Colon (tissue), 2 donors: Measurements from ENCODE around the gene LPP.
"Not testable (repeated sequence)": the region's sequence is repeated elsewhere in the genome, so short reads cannot be mapped to it uniquely, and the experiment has no call there.

Experiments used
- FAIRE-seq: peaks from 2 replicates; lab custom pipeline; 2012; peaks lifted over from hg19 to GRCh38; lab: Jason Lieb, UNC
- donor health status: control.
- donor health status: control.

LPP gene

DNA sequence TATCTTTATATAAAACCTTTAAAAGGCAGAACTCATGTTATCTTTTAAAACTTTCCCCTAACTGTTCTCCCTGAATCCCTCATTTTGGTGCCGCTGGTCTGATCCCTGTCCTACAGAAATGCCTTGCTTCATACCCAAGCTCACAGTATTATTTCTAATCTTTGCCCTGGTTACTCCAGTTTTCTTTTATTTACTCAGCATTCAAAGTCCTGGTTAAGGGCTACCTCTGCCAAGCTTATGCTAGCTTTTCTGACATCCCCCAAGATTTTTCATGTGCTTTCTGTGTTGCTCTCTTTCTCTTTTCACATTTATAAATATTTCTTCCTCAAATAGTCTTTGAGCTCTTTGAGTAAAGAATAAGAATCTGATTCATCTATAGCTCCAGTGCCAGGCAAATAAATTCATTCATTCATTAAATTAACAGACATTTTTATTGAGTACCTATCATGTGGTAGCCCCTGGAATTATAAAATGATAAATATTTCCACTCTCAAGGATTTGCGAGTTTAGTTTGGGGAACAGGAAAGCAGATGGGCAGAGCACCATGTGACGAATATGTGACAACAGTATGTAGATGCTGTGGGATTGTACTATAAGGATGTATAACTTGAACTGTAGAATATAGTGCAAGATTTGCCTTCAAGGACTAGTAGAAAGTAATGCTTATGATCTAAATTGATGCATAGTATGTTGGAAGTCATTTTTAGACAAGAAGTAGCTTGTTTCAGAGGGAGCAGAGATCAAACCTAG, 247.5 kb downstream of the LPP start:
- FAIRE-seq: no peak

DNA sequence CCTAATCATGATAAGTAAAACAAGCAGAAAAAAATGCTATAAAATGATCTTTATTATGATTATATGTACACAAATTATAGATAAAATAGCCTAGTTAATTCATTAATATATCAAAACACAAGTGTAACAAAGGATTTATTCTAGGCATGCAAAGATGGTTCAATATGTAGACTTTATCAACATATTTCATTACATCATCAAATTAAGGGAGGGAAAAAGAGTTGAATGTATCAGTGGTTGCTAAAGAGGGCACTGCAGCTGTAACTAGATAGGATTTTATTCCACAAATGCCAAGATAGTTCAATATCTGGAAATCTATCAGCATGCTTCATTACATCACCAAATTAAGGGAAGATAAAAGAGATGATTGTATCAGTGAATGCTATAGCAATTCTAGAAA, 248.3 kb downstream of the LPP start:
- no peak for FAIRE-seq

DNA sequence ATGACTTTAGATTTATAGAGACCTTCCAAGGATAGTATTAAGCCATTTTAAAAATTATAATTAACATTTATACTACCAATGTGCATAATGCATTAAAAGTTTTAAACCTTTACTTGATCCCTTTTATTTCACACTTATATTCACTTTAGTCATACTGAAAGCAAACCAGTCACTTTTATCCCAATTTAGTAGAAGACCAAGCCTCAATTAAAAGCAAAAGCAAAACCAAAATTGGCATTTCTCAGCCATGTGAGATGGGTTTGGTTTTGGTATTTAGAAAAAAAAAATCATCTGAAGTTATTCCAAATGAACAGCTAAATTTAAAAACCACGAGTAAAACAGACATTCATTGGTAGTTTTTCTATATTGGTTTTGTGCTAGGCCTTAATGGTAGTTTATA, 249.4 kb downstream of the LPP start:
- peak; percentile 83 for FAIRE-seq

DNA sequence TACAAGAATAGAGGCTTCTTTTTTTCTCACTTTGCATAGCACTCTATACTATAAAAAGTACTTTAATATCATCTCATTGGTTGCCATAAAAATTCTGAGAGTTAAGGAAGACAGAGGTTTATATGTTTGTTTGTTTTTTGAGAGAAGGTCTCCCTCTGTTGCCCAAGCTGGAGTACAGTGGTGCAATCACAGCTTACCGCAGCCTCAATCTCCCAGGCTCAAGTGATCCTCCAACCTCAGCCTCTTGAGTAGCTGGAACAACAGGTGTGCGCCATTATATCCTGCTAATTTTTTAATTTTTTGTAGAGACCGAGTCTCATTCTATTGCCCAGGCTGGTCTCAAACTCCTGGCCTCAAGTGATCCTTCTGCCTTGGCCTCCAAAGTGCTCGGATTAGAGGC, 250.2 kb downstream of the LPP start:
- no peak for FAIRE-seq

DNA sequence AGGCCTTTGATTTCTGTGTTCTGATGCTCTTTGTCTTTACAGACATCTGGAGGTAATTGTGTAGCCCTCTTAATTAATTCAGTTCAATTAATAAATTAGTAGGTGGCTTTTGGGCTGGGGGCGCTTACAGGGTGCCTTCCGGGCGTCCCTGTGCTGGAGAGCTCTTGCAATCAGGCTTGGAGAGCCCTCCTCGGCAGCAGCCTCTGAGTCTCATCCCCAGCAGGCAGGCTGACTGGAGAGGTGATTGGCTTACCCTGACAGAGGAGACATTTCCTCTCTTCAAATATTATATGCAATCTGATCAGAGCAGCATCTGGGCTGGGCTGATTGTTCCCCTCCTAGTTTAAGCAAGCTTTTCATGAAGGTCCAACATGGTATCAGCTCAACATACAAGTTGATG, 250.7 kb downstream of the LPP start:
- FAIRE-seq: no peak

DNA sequence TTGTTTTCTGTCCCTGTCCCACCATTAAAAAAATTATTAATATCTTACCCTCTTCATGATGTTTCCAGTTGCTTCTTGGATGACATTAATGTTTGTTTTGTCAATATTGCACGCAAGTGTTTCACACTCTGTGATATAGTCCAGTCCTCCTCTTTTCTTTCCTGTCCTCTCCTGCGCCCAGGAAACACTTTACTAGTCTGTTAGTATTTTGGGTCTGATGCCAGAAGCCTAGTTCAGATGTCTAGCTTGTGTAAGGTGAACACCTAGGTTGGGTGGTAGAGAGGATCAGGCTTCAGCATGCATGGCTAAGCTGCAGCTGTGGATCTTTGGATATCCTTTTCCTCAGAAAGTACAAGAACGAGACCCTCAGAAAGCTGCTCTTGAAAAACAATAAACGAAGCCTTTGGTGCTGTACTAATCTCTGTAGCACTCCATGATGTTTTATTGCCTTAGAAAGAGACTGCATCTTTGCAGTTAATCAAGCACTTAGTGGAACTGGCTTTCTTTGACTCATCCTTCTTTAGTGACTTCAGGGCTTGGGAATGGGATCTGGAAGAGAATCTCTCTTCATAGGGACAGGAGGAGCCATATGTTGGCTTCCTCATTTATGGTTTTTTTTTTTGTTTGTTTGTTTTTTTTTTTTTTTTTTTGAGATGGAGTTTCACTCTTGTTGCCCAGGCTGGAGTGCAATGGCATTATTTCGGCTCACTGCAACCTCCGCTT, 253.4 kb downstream of the LPP start:
- no peak for FAIRE-seq

DNA sequence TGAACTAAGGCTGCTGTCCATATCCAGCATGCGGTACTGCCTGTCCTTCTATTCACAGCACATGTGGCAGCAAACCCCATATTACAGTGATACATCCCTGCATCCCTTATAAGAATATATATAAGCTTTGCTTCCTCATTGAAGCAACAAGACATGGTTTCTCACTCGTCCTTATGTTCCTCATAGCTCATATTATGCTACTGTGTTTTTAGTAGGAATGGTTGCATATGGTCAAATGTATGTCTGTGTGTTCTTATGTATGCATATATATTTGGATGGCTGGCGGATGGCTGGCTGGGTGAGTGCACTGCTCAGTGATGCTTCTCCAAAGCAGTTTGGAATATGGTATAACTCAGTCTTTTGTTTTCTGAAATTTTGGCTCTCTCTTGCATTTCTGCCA, 254.9 kb downstream of the LPP start:
- no peak for FAIRE-seq

DNA sequence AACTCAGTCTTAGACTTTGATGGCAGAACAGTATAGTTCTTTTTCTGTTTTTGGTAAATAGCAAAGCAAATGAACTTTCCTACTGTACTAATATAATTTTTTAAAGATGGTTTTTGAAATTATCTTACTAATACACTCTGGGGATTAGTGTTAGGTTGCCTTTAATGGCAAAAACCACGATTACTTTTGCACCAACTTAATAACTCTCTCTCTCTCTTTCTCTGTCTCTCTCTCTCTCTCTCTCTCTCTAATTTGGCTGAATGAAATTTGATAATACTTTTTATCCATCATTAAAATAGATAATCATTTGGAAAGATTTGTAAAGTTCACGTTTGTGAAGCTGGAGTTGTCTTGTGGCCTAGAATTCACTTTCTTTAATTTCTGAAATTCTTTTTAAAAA, 257.8 kb downstream of the LPP start:
- FAIRE-seq: no peak

DNA sequence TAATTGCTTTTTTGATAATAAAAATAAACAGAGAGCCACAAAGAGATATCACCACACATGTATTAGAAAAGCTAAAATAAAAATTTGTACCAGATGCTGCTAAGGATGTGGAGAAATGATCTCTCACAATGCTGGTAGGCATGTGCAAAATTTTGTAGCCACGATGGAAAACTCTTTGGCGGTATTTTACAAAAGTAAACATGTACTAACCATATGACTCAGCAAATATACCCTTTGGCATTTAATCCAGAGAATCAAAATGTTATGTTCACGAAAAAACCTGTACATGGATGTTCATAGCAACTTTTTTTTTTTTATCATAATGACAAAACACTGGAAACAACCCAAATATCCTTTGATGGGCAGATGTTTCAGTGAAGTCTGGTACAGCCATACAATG, 261.2 kb downstream of the LPP start:
- FAIRE-seq: no peak

DNA sequence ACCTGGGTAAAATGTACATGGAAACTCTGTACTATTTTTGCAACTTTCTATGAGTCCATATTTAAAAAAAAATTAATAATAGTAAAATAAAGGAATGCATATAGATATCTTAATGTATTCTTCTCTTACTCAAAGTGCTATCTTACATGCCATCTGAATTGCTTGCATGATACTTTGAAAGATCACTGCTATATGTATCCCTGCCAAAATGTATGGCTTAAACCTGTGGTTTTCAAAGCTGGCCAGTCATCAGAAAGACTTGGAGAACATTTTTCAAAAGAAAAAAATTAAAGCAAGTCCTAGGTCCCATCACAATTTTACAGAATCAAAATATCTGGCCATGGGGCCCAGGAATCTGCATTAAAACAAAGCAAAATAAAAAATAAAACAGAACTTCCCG, 262.1 kb downstream of the LPP start:
- no peak for FAIRE-seq

DNA sequence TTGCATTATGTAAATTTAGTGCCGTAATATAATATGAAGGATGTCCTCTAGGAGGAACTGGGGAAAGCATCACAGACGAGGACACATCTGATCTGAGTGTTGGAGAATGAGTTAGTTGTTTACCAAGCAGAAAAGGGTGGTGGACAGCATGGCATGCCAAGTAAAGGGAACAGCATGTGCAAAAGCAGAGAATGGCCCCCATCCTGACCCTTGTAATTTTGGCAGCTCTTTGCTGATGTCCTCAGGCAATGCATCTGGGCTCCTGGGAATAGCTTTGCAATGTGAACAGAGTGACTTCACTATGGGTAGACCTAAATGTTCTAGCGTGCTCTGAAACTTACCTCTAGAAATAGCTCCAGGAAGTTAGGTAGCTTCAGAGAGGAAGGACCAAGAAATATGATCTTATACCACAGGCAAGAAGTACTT, 263.3 kb downstream of the LPP start:
- FAIRE-seq: no peak

DNA sequence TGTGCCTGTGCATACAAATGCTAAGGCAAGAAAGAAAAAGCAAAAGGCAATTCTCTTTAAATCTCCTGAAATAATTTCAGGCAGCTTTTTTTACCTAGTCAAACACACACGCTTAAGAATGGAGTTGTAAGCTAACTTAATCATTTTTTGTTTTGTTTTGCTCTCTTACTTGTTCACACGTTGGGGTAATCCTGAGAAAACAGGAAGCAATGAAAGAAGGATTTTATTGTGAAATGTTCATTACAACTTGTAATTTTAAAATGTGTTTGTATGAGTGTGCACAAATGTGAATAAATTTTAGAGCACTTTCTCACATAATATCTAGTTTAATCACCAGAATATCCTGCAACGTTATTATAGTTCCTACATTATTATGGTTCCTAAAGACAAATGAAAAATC, 263.8 kb downstream of the LPP start:
- FAIRE-seq: no peak

DNA sequence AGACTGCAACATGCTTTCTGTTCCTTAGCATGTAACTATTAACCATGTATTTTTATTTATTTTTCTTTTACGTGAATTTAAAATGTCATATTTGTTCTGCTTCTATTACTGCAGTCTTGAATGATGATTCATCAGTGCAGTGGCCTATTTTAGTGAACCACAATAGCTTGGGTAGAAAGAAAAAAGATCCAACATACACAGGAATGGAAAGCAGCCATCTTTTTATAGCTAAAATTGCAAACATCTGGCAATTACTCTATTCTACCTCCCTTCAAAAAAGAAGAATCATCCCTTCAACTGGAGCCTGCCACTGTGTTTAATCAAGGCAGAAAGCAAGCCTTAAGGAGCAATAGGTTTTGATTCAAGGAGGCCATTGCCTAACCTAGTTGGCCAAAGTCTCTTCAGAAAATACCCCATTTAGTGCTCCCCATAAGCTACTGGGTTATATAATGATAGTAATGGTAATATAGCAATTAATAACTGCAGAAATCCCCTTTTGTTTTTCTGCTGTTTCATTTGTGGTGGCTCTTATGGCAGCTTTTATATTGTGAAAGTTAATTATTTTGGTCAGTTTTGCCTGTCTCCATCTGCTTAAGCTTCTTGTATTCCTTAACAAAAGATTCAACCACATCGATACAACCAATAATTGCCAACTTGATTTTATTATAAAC, 267.3 kb downstream of the LPP start:
- FAIRE-seq: no peak

DNA sequence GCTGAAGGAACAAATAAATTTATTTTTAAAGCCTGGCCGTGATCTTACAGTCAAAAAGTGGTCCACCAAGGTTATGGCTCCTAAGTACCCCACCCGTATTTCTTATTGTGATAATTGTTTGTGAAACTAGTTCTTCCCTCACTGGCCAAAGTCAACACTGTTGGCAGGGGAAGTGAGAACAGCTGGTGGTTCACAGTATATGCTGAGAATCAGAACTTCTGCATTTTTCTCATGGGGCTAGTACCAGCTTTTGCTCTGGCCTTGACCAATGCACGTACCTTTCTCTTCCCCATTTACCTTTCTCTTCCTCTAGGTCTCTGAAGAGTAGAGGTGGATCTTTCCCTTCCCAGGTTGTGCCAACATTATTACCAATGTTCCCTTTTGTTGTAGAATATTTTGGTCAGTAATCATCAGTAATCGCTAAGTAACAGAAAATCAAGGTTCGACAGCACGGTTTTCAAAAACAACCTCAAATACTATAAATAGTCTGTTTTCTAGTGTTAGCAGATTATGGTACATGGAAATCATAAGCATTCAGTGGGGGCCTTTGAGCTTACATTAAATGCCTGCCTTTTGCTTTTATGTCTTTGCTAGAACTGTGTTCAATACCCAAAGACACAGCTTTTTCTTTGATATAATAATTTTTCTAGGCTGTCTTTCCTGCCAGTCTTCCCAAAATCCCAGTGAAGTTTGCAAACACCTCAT, 268.0 kb downstream of the LPP start:
- no peak for FAIRE-seq

DNA sequence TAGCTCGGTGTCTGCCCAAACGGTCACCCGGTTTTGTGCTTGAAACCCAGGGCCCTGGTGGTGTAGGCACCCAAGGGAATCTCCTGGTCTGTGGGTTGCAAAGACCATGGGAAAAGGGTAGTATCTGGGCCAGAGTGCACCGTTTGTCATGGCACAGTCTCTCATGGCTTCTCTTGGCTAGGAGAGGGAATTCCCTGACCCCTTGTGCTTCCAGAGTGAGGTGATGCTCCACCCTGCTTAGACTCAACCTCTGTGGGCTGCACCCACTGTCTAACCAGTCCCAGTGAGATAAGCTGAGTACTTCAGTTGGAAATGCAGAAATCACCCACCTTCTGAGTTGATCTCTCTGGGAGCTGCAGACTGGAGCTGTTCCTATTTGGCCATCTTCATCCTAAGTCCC, 274.0 kb downstream of the LPP start:
- not testable (repeated sequence) for FAIRE-seq

DNA sequence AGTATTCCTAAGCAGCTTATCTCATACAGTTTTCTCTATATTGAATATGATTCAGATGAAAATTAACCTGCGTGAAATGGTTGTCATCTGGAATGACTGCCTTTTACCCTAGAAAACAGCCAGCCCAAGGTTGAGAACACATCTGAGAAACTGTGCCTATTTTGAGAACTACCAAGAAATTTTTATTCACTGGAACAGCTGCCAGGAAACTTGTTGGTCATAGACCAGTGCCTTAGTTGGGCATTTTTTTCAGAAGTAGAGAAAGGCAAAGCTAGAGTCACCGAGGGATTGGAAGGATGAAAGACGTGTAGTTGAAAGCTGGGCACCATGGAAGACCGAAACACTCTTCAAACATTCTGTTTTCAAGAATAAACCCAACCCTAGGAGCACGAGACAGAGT, 277.1 kb downstream of the LPP start:
- FAIRE-seq: no peak

DNA sequence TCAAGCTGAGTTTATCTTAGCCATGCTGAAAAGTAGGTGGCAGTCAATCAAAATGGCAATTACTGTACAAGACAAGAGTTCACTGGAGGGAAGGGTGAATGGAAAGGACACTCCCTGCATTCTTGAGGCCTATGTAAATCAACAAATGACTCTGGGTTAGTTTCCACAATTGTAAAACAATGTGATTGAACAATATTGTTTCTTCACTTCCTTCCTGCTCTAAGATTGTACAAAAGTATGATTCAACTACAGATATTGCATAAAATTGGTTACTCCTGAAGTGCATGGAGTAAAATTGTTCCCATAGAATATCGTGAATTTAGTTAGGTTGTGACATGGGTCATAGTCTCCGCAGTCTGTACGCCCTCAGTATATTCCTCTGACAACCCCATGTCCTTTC, 277.6 kb downstream of the LPP start:
- FAIRE-seq: peak; percentile 70

DNA sequence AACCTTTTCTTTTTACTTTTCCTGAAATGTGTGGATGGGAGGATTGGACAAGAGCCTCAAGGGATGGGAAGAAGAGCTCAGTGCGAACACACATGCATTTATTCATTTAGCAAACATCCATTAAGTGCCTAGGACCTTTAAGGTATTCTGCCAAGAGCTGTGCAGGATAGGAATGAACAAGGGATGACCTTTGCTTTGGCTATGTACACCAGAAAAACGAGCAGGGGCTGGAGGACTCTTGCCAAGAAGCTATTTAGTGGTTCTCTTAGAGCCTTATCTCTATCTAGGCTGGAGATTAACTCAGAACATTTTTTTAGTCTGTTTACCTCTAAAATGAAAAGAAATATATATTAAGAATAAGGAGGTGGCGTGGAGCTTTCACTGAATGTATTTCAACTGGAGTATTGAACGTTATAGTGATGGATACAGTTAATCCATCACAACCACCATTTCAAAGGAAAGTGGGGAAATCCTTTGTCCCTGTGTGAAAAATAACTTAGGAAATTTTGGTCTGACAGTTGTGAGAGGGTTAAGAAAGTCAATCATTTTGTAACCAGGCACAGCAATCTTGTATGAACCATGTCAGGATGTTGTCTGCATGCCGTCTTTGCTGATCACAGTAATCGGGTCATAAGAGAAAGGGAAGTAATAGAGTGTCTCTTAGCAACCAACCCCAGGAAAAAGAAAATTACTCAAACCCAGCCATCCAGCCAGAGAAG, 279.0 kb downstream of the LPP start:
- no peak for FAIRE-seq

DNA sequence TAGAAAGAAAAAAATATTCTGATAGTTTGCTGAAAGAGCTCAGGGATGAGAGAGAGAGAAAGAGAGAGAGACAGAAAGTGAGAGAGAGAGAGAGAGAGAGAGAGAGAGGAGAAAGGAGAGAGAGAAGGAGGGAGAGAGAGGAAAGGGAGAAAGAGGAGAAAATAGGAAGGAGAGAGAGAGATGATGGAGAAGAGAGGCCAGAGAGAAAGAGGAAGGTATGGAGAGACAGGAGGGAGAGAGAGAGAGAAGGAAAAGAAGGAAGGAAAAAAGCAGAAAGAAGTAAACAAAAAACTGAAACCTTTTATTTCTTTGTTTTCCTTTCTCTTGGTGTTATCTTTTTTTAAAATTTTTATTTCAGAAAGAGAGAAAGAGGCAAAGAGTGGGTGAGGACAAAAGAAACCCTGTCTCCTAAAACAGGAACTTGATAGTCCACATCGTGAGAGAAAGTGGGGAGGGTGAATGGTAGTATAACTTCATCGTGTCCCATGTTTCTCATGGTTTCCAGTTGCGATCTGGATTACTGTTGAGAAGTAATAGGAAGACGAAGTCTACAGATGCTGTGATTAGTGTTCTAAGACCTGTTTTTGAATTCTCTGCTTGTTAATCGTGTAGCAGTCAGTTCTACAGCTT, 279.7 kb downstream of the LPP start:
- FAIRE-seq: no peak

DNA sequence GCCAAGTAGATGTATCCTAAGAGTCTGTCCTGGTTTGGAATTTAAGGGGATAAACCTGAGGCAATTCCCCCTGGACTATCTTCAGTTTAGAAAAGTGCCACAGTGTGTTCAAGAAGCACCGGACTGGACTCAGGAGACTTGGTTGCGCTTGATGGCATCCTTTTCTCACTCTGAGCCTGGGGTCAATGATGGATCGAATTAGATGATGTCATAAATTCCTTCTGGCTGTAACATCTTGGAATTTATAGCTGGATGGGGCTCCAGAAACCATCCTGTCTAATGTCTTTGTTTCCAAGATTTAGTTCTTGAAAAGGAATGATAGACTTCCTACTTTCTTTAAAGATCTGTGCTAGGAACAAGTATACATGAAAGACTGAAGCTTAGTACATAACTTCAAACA, 280.6 kb downstream of the LPP start:
- FAIRE-seq: no peak

DNA sequence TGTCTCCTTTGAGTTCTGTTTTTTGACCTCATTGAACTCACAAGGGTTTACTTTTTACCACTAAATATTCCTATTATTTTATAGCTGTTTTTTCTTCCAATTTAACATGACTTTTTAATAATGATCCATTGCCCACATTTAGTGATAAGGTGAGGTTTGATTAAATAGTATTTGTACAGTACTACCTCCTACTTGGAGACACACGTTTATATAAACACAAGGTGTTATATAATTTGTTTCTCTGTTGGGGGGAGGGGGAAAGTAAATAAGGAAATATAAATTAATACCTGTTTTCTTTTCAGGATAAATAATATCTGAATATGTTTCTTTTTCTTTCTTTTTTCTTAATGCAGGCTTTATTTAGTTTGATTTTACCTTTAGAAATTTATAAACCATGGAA, 281.3 kb downstream of the LPP start:
- FAIRE-seq: peak; percentile 43

DNA sequence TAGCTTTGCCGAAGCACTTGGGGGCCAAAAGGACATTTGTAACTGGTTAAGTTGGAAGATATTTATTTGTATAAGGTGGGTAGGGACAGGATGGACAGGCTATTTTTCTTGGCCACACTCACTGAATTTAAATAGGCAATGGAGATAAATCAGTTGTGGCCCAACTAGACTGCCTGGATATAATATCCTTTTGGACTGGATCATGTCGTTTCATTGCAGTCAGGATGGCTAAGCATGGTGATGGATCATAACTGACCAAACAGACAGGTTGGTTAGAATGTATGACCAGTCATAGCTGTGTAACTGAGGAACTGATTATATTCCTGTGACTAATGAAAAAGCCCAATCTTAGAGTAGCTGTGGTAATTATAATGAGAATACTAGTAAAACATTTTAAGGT, 284.0 kb downstream of the LPP start:
- no peak for FAIRE-seq
